ENCODE measurements around the gene USP31. TPM values are rescaled to one million over a fixed set of nuclear protein-coding genes. Genes with fewer than 3 reads are reported as not detected.

The USP31 gene
- total and polyA plus RNA-seq, 7 experiments from 2014 or later = 0.20 to 6.0 (median 3.6) TPM

DNA sequence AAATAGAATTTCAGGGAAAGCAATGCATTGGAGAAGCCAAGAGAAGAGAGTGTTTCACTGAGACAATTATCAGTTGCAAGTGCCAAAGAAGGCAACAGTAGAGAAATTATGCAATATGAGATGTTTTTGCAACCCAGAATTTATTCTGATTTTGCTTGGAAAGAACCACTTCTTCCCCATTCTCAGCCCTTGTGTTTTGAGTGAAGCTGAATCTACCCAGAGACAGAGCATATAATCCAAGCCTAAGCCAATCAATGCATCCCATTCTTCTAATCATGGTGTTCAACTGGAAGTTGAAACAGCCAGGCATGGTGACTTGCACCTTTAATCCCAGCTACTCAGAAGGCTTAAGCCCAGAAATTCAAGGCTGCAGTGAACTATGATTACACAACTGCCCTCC is 26.4 kb upstream of the USP31 start:
- H3K4me3 ChIP-seq (ENCODE audit: low read length) = no peak overlapping the region
- Mint-ChIP-seq H3K4me1 (no peaks in the 10 kb centered on the region), H3K36me3 (peaks cover 0 to 5% (median 0%) of the 10 kb centered on the region in 5 donors), H3K4me3 (no peak overlapping the region), H3K9me3 (peaks cover 0 to 2% (median 0%) of the 10 kb centered on the region in 11 donors), H3K27ac (no peak overlapping the region), H3K27me3 (peaks cover 23 to 69% (median 65%) of the 10 kb centered on the region in 5 donors)
- peaks cover 0 to 4% of the 10 kb centered on the region in 2 donors for H3K27me3 ChIP-seq (ENCODE audit: control insufficient read depth in 2 of 2, insufficient read depth in 2 of 2, low read length in 2 of 2)
- H3K4me1 ChIP-seq (ENCODE audit: control insufficient read depth in 2 of 2, insufficient read depth in 2 of 2, low read length in 2 of 2) = no peaks in the 10 kb centered on the region
- ChIA-PET CTCF (no interaction called here), POLR2A (no interaction called here)
- intact Hi-C loops (cut with micrococcal nuclease) = no loop called here
- ATAC-seq (no peak), DNase-seq (no peak)
- H3K27ac ChIP-seq (ENCODE audit: low read depth, low read length) = no peak overlapping the region
- no peaks in the 10 kb centered on the region for H3K36me3 ChIP-seq (ENCODE audit: control insufficient read depth in 2 of 3, insufficient read depth in 3 of 3, low read length in 3 of 3)
- no peaks in the 10 kb centered on the region for H3K9me3 ChIP-seq (ENCODE audit: control insufficient read depth in 2 of 3, low read length in 3 of 3)

DNA sequence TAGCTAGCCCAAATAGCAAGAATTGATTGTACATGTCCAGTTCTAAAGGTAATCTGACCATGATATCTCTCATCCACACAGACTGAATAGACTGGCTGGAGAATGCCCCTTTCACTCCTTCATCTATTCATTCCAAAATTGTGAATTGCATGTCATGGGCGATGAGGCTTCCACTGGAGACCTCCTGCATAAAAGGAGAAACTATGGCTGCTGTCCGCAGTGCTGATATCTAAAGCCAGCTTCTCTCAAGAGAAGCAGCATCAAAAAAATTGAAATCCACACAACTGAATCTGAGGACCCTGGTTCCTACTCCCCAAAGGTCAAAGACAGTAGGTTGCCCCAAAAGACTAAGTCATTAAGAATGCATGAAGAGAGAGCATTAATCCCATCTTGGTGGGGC is 25.4 kb upstream of the USP31 start:
- Mint-ChIP-seq H3K27ac (no peak overlapping the region), H3K9me3 (peaks cover 0 to 2% (median 0%) of the 10 kb centered on the region in 11 donors), H3K4me3 (no peak overlapping the region), H3K36me3 (peaks cover 0 to 2% (median 0%) of the 10 kb centered on the region in 5 donors), H3K27me3 (peaks cover 29 to 70% (median 68%) of the 10 kb centered on the region in 5 donors), H3K4me1 (no peaks in the 10 kb centered on the region)
- no peak for ATAC-seq
- Histone ChIP-seq H3K27me3 (ENCODE audit: control insufficient read depth in 2 of 2, insufficient read depth in 2 of 2, low read length in 2 of 2) (peaks cover 0 to 4% of the 10 kb centered on the region in 2 donors), H3K9me3 (ENCODE audit: control insufficient read depth in 2 of 3, low read length in 3 of 3) (no peaks in the 10 kb centered on the region), H3K4me1 (ENCODE audit: control insufficient read depth in 2 of 2, insufficient read depth in 2 of 2, low read length in 2 of 2) (no peaks in the 10 kb centered on the region), H3K27ac (ENCODE audit: low read depth, low read length) (no peak overlapping the region), H3K36me3 (ENCODE audit: control insufficient read depth in 2 of 3, insufficient read depth in 3 of 3, low read length in 3 of 3) (no peaks in the 10 kb centered on the region), H3K4me3 (ENCODE audit: low read length) (no peak overlapping the region)
- CTCF ChIA-PET = no interaction called here
- intact Hi-C loops (cut with micrococcal nuclease) = no loop called here
- no peak for DNase-seq
- POLR2A ChIA-PET = no interaction called here

DNA sequence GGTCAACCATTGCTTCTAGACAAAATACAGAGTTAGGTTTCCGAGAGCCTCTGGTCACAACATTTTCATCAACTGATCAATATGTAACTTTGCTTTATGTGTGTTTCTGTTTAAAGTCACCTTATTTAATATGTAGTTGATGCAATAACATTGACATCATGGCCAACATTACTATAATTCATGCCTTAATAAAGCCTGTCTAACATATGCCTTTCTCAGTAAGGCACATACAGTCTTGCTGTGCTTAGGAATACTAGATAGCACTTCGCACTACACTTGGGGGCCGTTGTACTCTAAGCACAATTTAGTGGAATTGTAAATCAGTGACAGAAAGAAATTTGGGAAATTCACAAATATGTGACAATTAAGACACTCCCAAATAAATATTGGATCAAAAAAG is 23.7 kb upstream of the USP31 start:
- Histone ChIP-seq H3K27me3 (ENCODE audit: control insufficient read depth in 2 of 2, insufficient read depth in 2 of 2, low read length in 2 of 2) (no peaks in the 10 kb centered on the region), H3K4me1 (ENCODE audit: control insufficient read depth in 2 of 2, insufficient read depth in 2 of 2, low read length in 2 of 2) (no peaks in the 10 kb centered on the region), H3K4me3 (ENCODE audit: low read length) (no peak overlapping the region), H3K36me3 (ENCODE audit: control insufficient read depth in 2 of 3, insufficient read depth in 3 of 3, low read length in 3 of 3) (no peaks in the 10 kb centered on the region), H3K9me3 (ENCODE audit: control insufficient read depth in 2 of 3, low read length in 3 of 3) (no peaks in the 10 kb centered on the region), H3K27ac (ENCODE audit: low read depth, low read length) (no peak overlapping the region)
- H3K4me3 Mint-ChIP-seq = no peak overlapping the region
- ChIA-PET CTCF (no interaction called here), POLR2A (no interaction called here)
- intact Hi-C loops (cut with micrococcal nuclease) = no loop called here
- DNase-seq (no peak), ATAC-seq (no peak)
- no peaks in the 10 kb centered on the region for H3K9me3 Mint-ChIP-seq
- no peak overlapping the region for H3K27ac Mint-ChIP-seq
- peaks cover 37 to 70% (median 57%) of the 10 kb centered on the region in 5 donors for H3K27me3 Mint-ChIP-seq
- no peaks in the 10 kb centered on the region for H3K36me3 Mint-ChIP-seq
- no peaks in the 10 kb centered on the region for H3K4me1 Mint-ChIP-seq

DNA sequence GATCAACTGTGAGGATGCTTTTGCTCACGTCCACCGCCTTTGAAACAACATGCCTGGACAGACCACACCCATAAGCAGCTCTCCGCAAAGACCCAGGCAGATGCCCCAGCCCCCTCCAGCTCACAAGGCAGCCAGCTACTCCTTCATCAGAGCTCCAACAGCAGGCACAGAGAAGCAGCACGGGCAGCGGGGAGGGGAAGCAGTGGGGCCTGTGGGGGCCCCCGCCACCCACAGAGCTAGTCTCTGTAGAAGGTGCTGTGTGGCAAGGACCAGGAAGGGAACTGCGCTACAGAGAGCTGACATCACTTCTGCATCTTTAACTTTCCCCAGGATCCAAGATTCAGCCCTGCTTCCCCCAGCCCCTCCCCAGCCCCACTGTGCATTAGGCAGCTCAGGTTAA is 23.3 kb upstream of the USP31 start:
- no peak for ATAC-seq
- Histone ChIP-seq H3K27ac (ENCODE audit: low read depth, low read length) (no peak overlapping the region), H3K36me3 (ENCODE audit: control insufficient read depth in 2 of 3, insufficient read depth in 3 of 3, low read length in 3 of 3) (no peaks in the 10 kb centered on the region), H3K27me3 (ENCODE audit: control insufficient read depth in 2 of 2, insufficient read depth in 2 of 2, low read length in 2 of 2) (no peaks in the 10 kb centered on the region), H3K4me3 (ENCODE audit: low read length) (no peak overlapping the region), H3K4me1 (ENCODE audit: control insufficient read depth in 2 of 2, insufficient read depth in 2 of 2, low read length in 2 of 2) (no peaks in the 10 kb centered on the region), H3K9me3 (ENCODE audit: control insufficient read depth in 2 of 3, low read length in 3 of 3) (no peaks in the 10 kb centered on the region)
- no peak overlapping the region for H3K27ac Mint-ChIP-seq
- no peaks in the 10 kb centered on the region for H3K4me1 Mint-ChIP-seq
- intact Hi-C loops (cut with micrococcal nuclease) = no loop called here
- H3K36me3 Mint-ChIP-seq = no peaks in the 10 kb centered on the region
- no peak for DNase-seq
- no peaks in the 10 kb centered on the region for H3K9me3 Mint-ChIP-seq
- ChIA-PET CTCF (no interaction called here), POLR2A (no interaction called here)
- H3K4me3 Mint-ChIP-seq = no peak overlapping the region
- H3K27me3 Mint-ChIP-seq = peaks cover 41 to 72% (median 58%) of the 10 kb centered on the region in 5 donors

DNA sequence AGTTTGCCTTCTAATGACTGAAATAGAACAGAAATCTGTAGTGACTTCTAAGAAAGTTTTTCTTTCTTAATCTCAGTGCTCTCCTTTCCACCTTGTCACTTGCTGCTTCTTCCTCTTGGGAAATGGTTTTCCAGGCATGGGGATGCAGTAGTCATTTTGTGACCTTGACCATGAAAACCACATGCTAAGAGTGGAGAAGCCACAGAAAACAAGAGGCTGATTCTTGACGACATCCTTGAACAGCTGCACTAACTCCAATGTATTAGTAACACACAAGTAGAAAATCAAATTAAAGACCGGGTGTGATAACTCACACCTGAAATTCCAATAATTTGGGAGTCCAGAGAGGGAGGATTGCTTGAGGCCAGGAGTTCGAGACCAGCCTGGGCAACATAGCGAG is 15.5 kb upstream of the USP31 start:
- intact Hi-C loops (cut with micrococcal nuclease) = no loop called here
- Mint-ChIP-seq H3K4me3 (no peak overlapping the region), H3K27me3 (peaks cover 46 to 72% (median 58%) of the 10 kb centered on the region in 5 donors), H3K27ac (no peak overlapping the region), H3K36me3 (no peaks in the 10 kb centered on the region), H3K9me3 (peaks cover 0 to 4% (median 0%) of the 10 kb centered on the region in 11 donors), H3K4me1 (no peaks in the 10 kb centered on the region)
- Histone ChIP-seq H3K9me3 (ENCODE audit: control insufficient read depth in 2 of 3, low read length in 3 of 3) (no peaks in the 10 kb centered on the region), H3K27me3 (ENCODE audit: control insufficient read depth in 2 of 2, insufficient read depth in 2 of 2, low read length in 2 of 2) (no peaks in the 10 kb centered on the region), H3K27ac (ENCODE audit: low read depth, low read length) (no peak overlapping the region), H3K4me3 (ENCODE audit: low read length) (no peak overlapping the region), H3K4me1 (ENCODE audit: control insufficient read depth in 2 of 2, insufficient read depth in 2 of 2, low read length in 2 of 2) (no peaks in the 10 kb centered on the region), H3K36me3 (ENCODE audit: control insufficient read depth in 2 of 3, insufficient read depth in 3 of 3, low read length in 3 of 3) (no peaks in the 10 kb centered on the region)
- no peak for ATAC-seq
- ChIA-PET CTCF (no interaction called here), POLR2A (no interaction called here)
- DNase-seq = no peak

DNA sequence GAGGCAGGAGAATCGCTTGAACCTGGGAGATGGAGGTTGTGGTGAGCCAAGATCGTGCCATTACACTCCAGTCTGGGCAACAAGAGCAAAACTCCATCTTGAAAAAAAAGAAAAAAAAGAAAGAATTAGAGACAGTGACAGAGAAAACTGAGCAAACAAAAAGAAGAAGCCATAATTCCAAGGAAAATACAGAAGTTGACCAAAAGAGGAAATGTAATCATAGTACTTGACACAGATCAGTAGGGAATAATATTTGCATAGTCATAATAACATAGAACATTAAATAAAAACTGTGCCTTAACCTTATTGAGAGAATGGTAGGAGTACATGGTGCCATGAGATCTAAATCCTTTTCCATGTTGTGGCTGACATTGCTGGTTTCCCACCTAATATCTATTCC is 14.7 kb upstream of the USP31 start:
- POLR2A ChIA-PET = no interaction called here
- H3K27ac Mint-ChIP-seq = no peak overlapping the region
- Histone ChIP-seq H3K36me3 (ENCODE audit: control insufficient read depth in 2 of 3, insufficient read depth in 3 of 3, low read length in 3 of 3) (no peaks in the 10 kb centered on the region), H3K4me1 (ENCODE audit: control insufficient read depth in 2 of 2, insufficient read depth in 2 of 2, low read length in 2 of 2) (no peaks in the 10 kb centered on the region), H3K27ac (ENCODE audit: low read depth, low read length) (no peak overlapping the region), H3K27me3 (ENCODE audit: control insufficient read depth in 2 of 2, insufficient read depth in 2 of 2, low read length in 2 of 2) (no peaks in the 10 kb centered on the region), H3K4me3 (ENCODE audit: low read length) (no peak overlapping the region), H3K9me3 (ENCODE audit: control insufficient read depth in 2 of 3, low read length in 3 of 3) (no peaks in the 10 kb centered on the region)
- H3K4me1 Mint-ChIP-seq = no peaks in the 10 kb centered on the region
- H3K27me3 Mint-ChIP-seq = peaks cover 46 to 70% (median 56%) of the 10 kb centered on the region in 5 donors
- no peak for ATAC-seq
- no peak for DNase-seq
- intact Hi-C loops (cut with micrococcal nuclease) = no loop called here
- no peaks in the 10 kb centered on the region for H3K36me3 Mint-ChIP-seq
- peaks cover 0 to 4% (median 0%) of the 10 kb centered on the region in 11 donors for H3K9me3 Mint-ChIP-seq
- H3K4me3 Mint-ChIP-seq = no peak overlapping the region
- CTCF ChIA-PET = no interaction called here

DNA sequence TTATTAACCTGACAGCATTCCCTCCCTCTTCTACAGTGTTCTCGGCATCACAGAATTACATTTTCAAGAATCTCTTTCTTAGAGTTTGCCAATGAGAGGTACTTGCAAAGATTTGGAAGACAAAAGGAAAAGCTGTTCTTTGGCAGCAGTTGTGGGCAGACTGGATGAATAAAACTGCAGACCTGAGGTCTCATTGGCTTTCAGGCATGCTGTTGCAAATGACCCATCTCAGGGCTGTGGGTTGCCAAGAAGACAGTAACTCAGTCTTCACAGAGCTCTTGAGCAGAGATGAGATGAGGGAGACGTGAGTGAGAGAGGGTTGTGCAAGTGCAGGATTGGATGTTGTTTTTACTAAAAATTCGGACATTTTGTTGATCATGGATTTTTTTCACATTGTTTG is 11.3 kb upstream of the USP31 start:
- H3K4me3 ChIP-seq (ENCODE audit: low read length) = no peak overlapping the region
- H3K36me3 ChIP-seq (ENCODE audit: control insufficient read depth in 2 of 3, insufficient read depth in 3 of 3, low read length in 3 of 3) = no peaks in the 10 kb centered on the region
- Mint-ChIP-seq H3K4me1 (peaks cover 3 to 11% (median 6%) of the 10 kb centered on the region in 7 donors), H3K4me3 (no peak overlapping the region), H3K9me3 (peaks cover 0 to 2% (median 0%) of the 10 kb centered on the region in 11 donors), H3K27ac (no peak overlapping the region), H3K36me3 (peaks cover 0 to 3% (median 0%) of the 10 kb centered on the region in 5 donors), H3K27me3 (peaks cover 28 to 50% (median 45%) of the 10 kb centered on the region in 5 donors)
- ChIA-PET CTCF (no interaction called here), POLR2A (no interaction called here)
- DNase-seq (no peak), ATAC-seq (no peak)
- intact Hi-C loops (cut with micrococcal nuclease) = no loop called here
- no peaks in the 10 kb centered on the region for H3K9me3 ChIP-seq (ENCODE audit: control insufficient read depth in 2 of 3, low read length in 3 of 3)
- no peaks in the 10 kb centered on the region for H3K4me1 ChIP-seq (ENCODE audit: control insufficient read depth in 2 of 2, insufficient read depth in 2 of 2, low read length in 2 of 2)
- no peak overlapping the region for H3K27ac ChIP-seq (ENCODE audit: low read depth, low read length)
- H3K27me3 ChIP-seq (ENCODE audit: control insufficient read depth in 2 of 2, insufficient read depth in 2 of 2, low read length in 2 of 2) = peaks cover 0 to 1% of the 10 kb centered on the region in 2 donors

Data from naive thymus-derived CD4-positive, alpha-beta T cell (primary cell).